Effector memory CD8-positive, alpha-beta T cell (primary cell): Measurements from ENCODE around the gene SPACA6.

Experiments used
- ATAC-seq: fragments of 150-1000 bp; cut with Tn5 transposase; replicated peaks from 2 replicates; pipeline ENCODE4 v1.10.0; 2021; ENCODE audit warnings: mild to moderate bottlenecking, moderate library complexity
- DNase-seq, 3 experiments: peaks; one replicate each; pipeline ENCODE4 v3.0.0; 2021
- H3K27ac Mint-ChIP-seq, 2 donors: one replicate each; pipeline ENCODE4 v1.8.0; 2022; ENCODE audit warnings: mild to moderate bottlenecking in 2 of 2, mixed read lengths in 2 of 2, moderate library complexity in 2 of 2
- H3K27me3 Mint-ChIP-seq, 2 donors: one replicate each; pipeline ENCODE4 v1.8.0; 2022; ENCODE audit warnings: mixed read lengths in 2 of 2
- H3K36me3 Mint-ChIP-seq: one replicate; pipeline ENCODE4 v1.8.0; 2022; ENCODE audit warnings: mild to moderate bottlenecking, moderate library complexity, mixed read lengths; ENCODE audit not compliant: insufficient read depth
- H3K4me1 Mint-ChIP-seq, 2 donors: one replicate each; pipeline ENCODE4 v1.8.0; 2022; ENCODE audit warnings: low read depth in 2 of 2, mixed read lengths in 2 of 2
- H3K4me3 Mint-ChIP-seq, 2 donors: one replicate each; pipeline ENCODE4 v1.8.0; 2022; ENCODE audit warnings: mild to moderate bottlenecking in 2 of 2, mixed read lengths in 2 of 2, moderate library complexity in 2 of 2
- H3K9me3 Mint-ChIP-seq, 2 donors: one replicate each; pipeline ENCODE4 v1.8.0; 2022; ENCODE audit warnings: mixed read lengths in 2 of 2

Gene SPACA6

GRCh38 chr19:51739466-51740213 is 46.5 kb downstream of the SPACA6 start:
- Mint-ChIP-seq H3K27me3 (peaks cover 12 to 34% of the 10 kb centered on the region in 2 donors), H3K4me3 (no peak overlapping the region), H3K4me1 (no peaks in the 10 kb centered on the region), H3K27ac (no peak overlapping the region), H3K9me3 (no peaks in the 10 kb centered on the region), H3K36me3 (no peaks in the 10 kb centered on the region)
- ATAC-seq (no peak), DNase-seq (no peak)

- H3K4me1 Mint-ChIP-seq: no peaks in the 10 kb centered on the region
- peaks cover 12 to 30% of the 10 kb centered on the region in 2 donors for H3K27me3 Mint-ChIP-seq
- H3K27ac Mint-ChIP-seq: no peak overlapping the region
- no peak for DNase-seq
- H3K36me3 Mint-ChIP-seq: no peaks in the 10 kb centered on the region
- ATAC-seq: no peak
- H3K9me3 Mint-ChIP-seq: no peaks in the 10 kb centered on the region
- no peak overlapping the region for H3K4me3 Mint-ChIP-seq
Measured at GRCh38 chr19:51740356-51740755, 47.2 kb downstream of the SPACA6 start.

- ATAC-seq (no peak), DNase-seq (no peak)
- peaks cover 10 to 12% of the 10 kb centered on the region in 2 donors for H3K27me3 Mint-ChIP-seq
- no peak overlapping the region for H3K4me3 Mint-ChIP-seq
- no peaks in the 10 kb centered on the region for H3K4me1 Mint-ChIP-seq
- H3K36me3 Mint-ChIP-seq: peaks cover 3% of the 10 kb centered on the region
- no peak overlapping the region for H3K27ac Mint-ChIP-seq
- no peaks in the 10 kb centered on the region for H3K9me3 Mint-ChIP-seq
Measured at GRCh38 chr19:51742789-51743188, 49.7 kb downstream of the SPACA6 start.

GRCh38 chr19:51743405-51743804 is 50.3 kb downstream of the SPACA6 start:
- DNase-seq (no peak), ATAC-seq (no peak)
- peaks cover 10 to 12% of the 10 kb centered on the region in 2 donors for H3K27me3 Mint-ChIP-seq
- no peak overlapping the region for H3K4me3 Mint-ChIP-seq
- H3K4me1 Mint-ChIP-seq: no peaks in the 10 kb centered on the region
- peaks cover 3% of the 10 kb centered on the region for H3K36me3 Mint-ChIP-seq
- no peaks in the 10 kb centered on the region for H3K9me3 Mint-ChIP-seq
- no peak overlapping the region for H3K27ac Mint-ChIP-seq

- ATAC-seq (no peak), DNase-seq (no peak)
- Mint-ChIP-seq H3K4me3 (no peak overlapping the region), H3K9me3 (peaks cover 0 to 2% of the 10 kb centered on the region in 2 donors), H3K27me3 (peaks cover 0 to 12% of the 10 kb centered on the region in 2 donors), H3K27ac (no peak overlapping the region), H3K4me1 (no peaks in the 10 kb centered on the region), H3K36me3 (peaks cover 3% of the 10 kb centered on the region)
Measured at GRCh38 chr19:51746731-51747130, 53.6 kb downstream of the SPACA6 start.

GRCh38 chr19:51749979-51750378 is 56.8 kb downstream of the SPACA6 start:
- Mint-ChIP-seq H3K27me3 (peaks cover 0 to 1% of the 10 kb centered on the region in 2 donors), H3K36me3 (peaks cover 3% of the 10 kb centered on the region), H3K27ac (no peak overlapping the region), H3K9me3 (peaks cover under 1 to 2% of the 10 kb centered on the region in 2 donors), H3K4me3 (no peak overlapping the region), H3K4me1 (no peaks in the 10 kb centered on the region)
- ATAC-seq (no peak), DNase-seq (no peak)

- H3K4me1 Mint-ChIP-seq: no peaks in the 10 kb centered on the region
- no peak overlapping the region for H3K27ac Mint-ChIP-seq
- peaks cover 2 to 6% of the 10 kb centered on the region in 2 donors for H3K9me3 Mint-ChIP-seq
- DNase-seq (no peak), ATAC-seq (no peak)
- no peak overlapping the region for H3K4me3 Mint-ChIP-seq
- peaks cover 3% of the 10 kb centered on the region for H3K36me3 Mint-ChIP-seq
- H3K27me3 Mint-ChIP-seq: peaks cover 0 to 7% of the 10 kb centered on the region in 2 donors
Measured at GRCh38 chr19:51750400-51751094, 57.4 kb downstream of the SPACA6 start.

GRCh38 chr19:51751655-51752054 is 58.5 kb downstream of the SPACA6 start, which contains the start of gene FPR1:
Gene FPR1, minus strand, starts transcription at chr19:51751878. Its CDS starts 4,884 bp downstream, at chr19:51746994.
- no peak for ATAC-seq
- Mint-ChIP-seq H3K36me3 (peaks cover 3% of the 10 kb centered on the region), H3K9me3 (peaks cover 2 to 10% of the 10 kb centered on the region in 2 donors), H3K27me3 (peaks cover 4 to 10% of the 10 kb centered on the region in 2 donors), H3K27ac (no peak within 1 kb of the TSS), H3K4me3 (no peak within 1 kb of the TSS), H3K4me1 (no peaks in the 10 kb centered on the region)
- DNase-seq: no peak

- DNase-seq (no peak), ATAC-seq (no peak)
- peaks cover 6 to 16% of the 10 kb centered on the region in 2 donors for H3K27me3 Mint-ChIP-seq
- H3K36me3 Mint-ChIP-seq: no peaks in the 10 kb centered on the region
- no peak overlapping the region for H3K4me3 Mint-ChIP-seq
- no peak overlapping the region for H3K27ac Mint-ChIP-seq
- H3K4me1 Mint-ChIP-seq: no peaks in the 10 kb centered on the region
- H3K9me3 Mint-ChIP-seq: peaks cover 4 to 10% of the 10 kb centered on the region in 2 donors
Measured at GRCh38 chr19:51754109-51754508, 61.0 kb downstream of the SPACA6 start.

GRCh38 chr19:51754770-51755169 is 61.6 kb downstream of the SPACA6 start:
- DNase-seq (no peak), ATAC-seq (no peak)
- H3K27ac Mint-ChIP-seq: no peak overlapping the region
- peaks cover 4 to 10% of the 10 kb centered on the region in 2 donors for H3K9me3 Mint-ChIP-seq
- no peaks in the 10 kb centered on the region for H3K4me1 Mint-ChIP-seq
- no peaks in the 10 kb centered on the region for H3K36me3 Mint-ChIP-seq
- H3K27me3 Mint-ChIP-seq: peaks cover 6 to 16% of the 10 kb centered on the region in 2 donors
- H3K4me3 Mint-ChIP-seq: no peak overlapping the region
